ENCODE results near the gene ANTXRL.

ANTXRL gene

GRCh38 chr10:46287846-46288477, 1.2 kb downstream of the ANTXRL start:
- TF ChIP-seq TAF1 (IDR thresholded peaks at IDR 0.05; ENCODE audit: borderline replicate concordance, insufficient read depth, low read length) (no peak), SIN3A (IDR thresholded peaks at IDR 0.05; ENCODE audit: borderline replicate concordance, insufficient read depth, low read length) (no peak), FOXP2 (optimal IDR thresholded peaks at IDR 0.05; ENCODE audit: borderline replicate concordance, extremely low read depth, extremely low read length, insufficient read depth) (no peak), REST (IDR thresholded peaks at IDR 0.05; ENCODE audit: insufficient read depth in 1 of 2, low read depth in 2 of 2, low read length in 2 of 2) (no peak), POLR2AphosphoS5 (IDR thresholded peaks at IDR 0.05; ENCODE audit: low read depth, low read length) (no peak)

GRCh38 chr10:46288601-46289206, 1.9 kb downstream of the ANTXRL start:
- no peak for TF ChIP-seq TAF1 (IDR thresholded peaks at IDR 0.05; ENCODE audit: borderline replicate concordance, insufficient read depth, low read length)

GRCh38 chr10:46289209-46289810, 2.5 kb downstream of the ANTXRL start:
- TF ChIP-seq FOXP2 (optimal IDR thresholded peaks at IDR 0.05; ENCODE audit: borderline replicate concordance, extremely low read depth, extremely low read length, insufficient read depth) = no peak
- TF ChIP-seq REST (IDR thresholded peaks at IDR 0.05; ENCODE audit: insufficient read depth in 1 of 2, low read depth in 2 of 2, low read length in 2 of 2) = no peak
- TF ChIP-seq TAF1 (IDR thresholded peaks at IDR 0.05; ENCODE audit: borderline replicate concordance, insufficient read depth, low read length) = no peak
- TF ChIP-seq POLR2AphosphoS5 (IDR thresholded peaks at IDR 0.05; ENCODE audit: low read depth, low read length) = no peak
- no peak for TF ChIP-seq SIN3A (IDR thresholded peaks at IDR 0.05; ENCODE audit: borderline replicate concordance, insufficient read depth, low read length)

- TF ChIP-seq SIN3A (IDR thresholded peaks at IDR 0.05; ENCODE audit: borderline replicate concordance, insufficient read depth, low read length) (no peak), REST (IDR thresholded peaks at IDR 0.05; ENCODE audit: insufficient read depth in 1 of 2, low read depth in 2 of 2, low read length in 2 of 2) (no peak), POLR2AphosphoS5 (IDR thresholded peaks at IDR 0.05; ENCODE audit: low read depth, low read length) (no peak)
These were observed 3.5 kb downstream of the ANTXRL start for GRCh38 chr10:46290101-46290886.

- TF ChIP-seq TAF1 (IDR thresholded peaks at IDR 0.05; ENCODE audit: borderline replicate concordance, insufficient read depth, low read length) (no peak), SIN3A (IDR thresholded peaks at IDR 0.05; ENCODE audit: borderline replicate concordance, insufficient read depth, low read length) (no peak), REST (IDR thresholded peaks at IDR 0.05; ENCODE audit: insufficient read depth in 1 of 2, low read depth in 2 of 2, low read length in 2 of 2) (no peak), POLR2AphosphoS5 (IDR thresholded peaks at IDR 0.05; ENCODE audit: low read depth, low read length) (no peak), FOXP2 (optimal IDR thresholded peaks at IDR 0.05; ENCODE audit: borderline replicate concordance, extremely low read depth, extremely low read length, insufficient read depth) (no peak)
These were observed 5.2 kb downstream of the ANTXRL start for GRCh38 chr10:46291817-46292572.
